ENCODE measurements around the gene ZNF654. TPM values are rescaled to one million over a fixed set of nuclear protein-coding genes. Genes with fewer than 3 reads are reported as not detected.

ZNF654 gene
- total and polyA plus RNA-seq, 3 experiments from 2014 or later = 11.6 to 16.4 (median 16.0) TPM

GRCh38 chr3:88123526-88123925 is 64.5 kb downstream of the ZNF654 start:
- Mint-ChIP-seq H3K36me3 (peaks cover 0 to 24% (median 8%) of the 10 kb centered on the region in 3 donors), H3K9me3 (no peaks in the 10 kb centered on the region), H3K4me3 (no peak overlapping the region), H3K4me1 (peaks cover 8 to 23% (median 15%) of the 10 kb centered on the region in 3 donors), H3K27ac (no peak overlapping the region), H3K27me3 (no peaks in the 10 kb centered on the region)
- H3K4me1 ChIP-seq (ENCODE audit: insufficient read depth, low read length) = no peaks in the 10 kb centered on the region
- H3K9me3 ChIP-seq (ENCODE audit: low read length) = no peaks in the 10 kb centered on the region
- no peak for DNase-seq
- CTCF ChIA-PET = interaction anchor here (1.1 to 1.4 kb wide), 2 partner anchors 10 to 773 kb away, joined by 3 to 4 read pairs; no protein-coding TSS in a partner anchor
- H3K27ac ChIP-seq (ENCODE audit: low read depth, low read length) = no peak overlapping the region
- H3K36me3 ChIP-seq (ENCODE audit: insufficient read depth, low read length) = no peaks in the 10 kb centered on the region
- H3K27me3 ChIP-seq (ENCODE audit: insufficient read depth, low read length, poor library complexity, severe bottlenecking) = no peaks in the 10 kb centered on the region
- no peak overlapping the region for H3K4me3 ChIP-seq (ENCODE audit: low read length)
- POLR2A ChIA-PET = no interaction called here

GRCh38 chr3:88131695-88132094 is 72.6 kb downstream of the ZNF654 start:
- no peak overlapping the region for H3K27ac ChIP-seq (ENCODE audit: low read depth, low read length)
- peaks cover 11% of the 10 kb centered on the region for H3K36me3 ChIP-seq (ENCODE audit: insufficient read depth, low read length)
- ChIA-PET POLR2A (no interaction called here), CTCF (no interaction called here)
- Mint-ChIP-seq H3K4me1 (peaks cover 5 to 9% (median 9%) of the 10 kb centered on the region in 3 donors), H3K36me3 (peaks cover 8 to 58% (median 14%) of the 10 kb centered on the region in 3 donors), H3K9me3 (no peaks in the 10 kb centered on the region), H3K27me3 (no peaks in the 10 kb centered on the region), H3K4me3 (no peak overlapping the region), H3K27ac (no peak overlapping the region)
- no peaks in the 10 kb centered on the region for H3K9me3 ChIP-seq (ENCODE audit: low read length)
- no peaks in the 10 kb centered on the region for H3K27me3 ChIP-seq (ENCODE audit: insufficient read depth, low read length, poor library complexity, severe bottlenecking)
- H3K4me1 ChIP-seq (ENCODE audit: insufficient read depth, low read length) = no peaks in the 10 kb centered on the region
- DNase-seq = no peak
- H3K4me3 ChIP-seq (ENCODE audit: low read length) = no peak overlapping the region

GRCh38 chr3:88132894-88133293 is 73.8 kb downstream of the ZNF654 start:
- no peaks in the 10 kb centered on the region for H3K27me3 ChIP-seq (ENCODE audit: insufficient read depth, low read length, poor library complexity, severe bottlenecking)
- POLR2A ChIA-PET = no interaction called here
- H3K27ac ChIP-seq (ENCODE audit: low read depth, low read length) = no peak overlapping the region
- no peak overlapping the region for H3K4me3 ChIP-seq (ENCODE audit: low read length)
- H3K36me3 Mint-ChIP-seq = peaks cover 8 to 57% (median 11%) of the 10 kb centered on the region in 3 donors
- DNase-seq = no peak
- peaks cover 0 to 1% (median 0%) of the 10 kb centered on the region in 3 donors for H3K4me1 Mint-ChIP-seq
- no peaks in the 10 kb centered on the region for H3K4me1 ChIP-seq (ENCODE audit: insufficient read depth, low read length)
- H3K27me3 Mint-ChIP-seq = no peaks in the 10 kb centered on the region
- H3K27ac Mint-ChIP-seq = peak overlapping the region in 1 of 8 donors; percentile 4
- H3K9me3 ChIP-seq (ENCODE audit: low read length) = no peaks in the 10 kb centered on the region
- H3K4me3 Mint-ChIP-seq = no peak overlapping the region
- H3K9me3 Mint-ChIP-seq = no peaks in the 10 kb centered on the region
- CTCF ChIA-PET = no interaction called here
- peaks cover 11% of the 10 kb centered on the region for H3K36me3 ChIP-seq (ENCODE audit: insufficient read depth, low read length)

- POLR2A ChIA-PET = no interaction called here
- CTCF ChIA-PET = no interaction called here
Measured at GRCh38 chr3:88133711-88134263, 74.7 kb downstream of the ZNF654 start.

GRCh38 chr3:88137836-88138235 is 78.8 kb downstream of the ZNF654 start:
- Mint-ChIP-seq H3K36me3 (peaks cover 8 to 59% (median 14%) of the 10 kb centered on the region in 3 donors), H3K27me3 (no peaks in the 10 kb centered on the region), H3K4me1 (peaks cover 4 to 14% (median 6%) of the 10 kb centered on the region in 3 donors), H3K27ac (no peak overlapping the region), H3K9me3 (no peaks in the 10 kb centered on the region), H3K4me3 (no peak overlapping the region)
- Histone ChIP-seq H3K4me3 (ENCODE audit: low read length) (no peak overlapping the region), H3K4me1 (ENCODE audit: insufficient read depth, low read length) (no peaks in the 10 kb centered on the region), H3K27ac (ENCODE audit: low read depth, low read length) (no peak overlapping the region), H3K36me3 (ENCODE audit: insufficient read depth, low read length) (peaks cover 6% of the 10 kb centered on the region), H3K27me3 (ENCODE audit: insufficient read depth, low read length, poor library complexity, severe bottlenecking) (no peaks in the 10 kb centered on the region), H3K9me3 (ENCODE audit: low read length) (no peaks in the 10 kb centered on the region)
- ChIA-PET POLR2A (interaction anchor here (1.1 kb wide), 1 partner anchor 11 kb away, joined by 4 read pairs; no protein-coding TSS in a partner anchor), CTCF (no interaction called here)
- no peak for DNase-seq

More at GRCh38 chr3:88133711-88134263, 74.7 kb downstream of the ZNF654 start:
- no peak overlapping the region for H3K4me3 ChIP-seq (ENCODE audit: low read length)
- H3K9me3 ChIP-seq (ENCODE audit: low read length) = no peaks in the 10 kb centered on the region
- Mint-ChIP-seq H3K36me3 (peaks cover 8 to 60% (median 11%) of the 10 kb centered on the region in 3 donors), H3K4me1 (peaks cover 0 to 1% (median 0%) of the 10 kb centered on the region in 3 donors), H3K9me3 (no peaks in the 10 kb centered on the region), H3K27me3 (no peaks in the 10 kb centered on the region), H3K4me3 (no peak overlapping the region), H3K27ac (peak overlapping the region in 2 of 8 donors; percentile 11 to 86)
- H3K36me3 ChIP-seq (ENCODE audit: insufficient read depth, low read length) = peaks cover 11% of the 10 kb centered on the region
- H3K27me3 ChIP-seq (ENCODE audit: insufficient read depth, low read length, poor library complexity, severe bottlenecking) = no peaks in the 10 kb centered on the region
- DNase-seq = no peak
- no peak overlapping the region for H3K27ac ChIP-seq (ENCODE audit: low read depth, low read length)
- H3K4me1 ChIP-seq (ENCODE audit: insufficient read depth, low read length) = no peaks in the 10 kb centered on the region

- H3K36me3 ChIP-seq (ENCODE audit: insufficient read depth, low read length) = no peaks in the 10 kb centered on the region
- no peaks in the 10 kb centered on the region for H3K27me3 ChIP-seq (ENCODE audit: insufficient read depth, low read length, poor library complexity, severe bottlenecking)
- no peaks in the 10 kb centered on the region for H3K4me1 ChIP-seq (ENCODE audit: insufficient read depth, low read length)
- ChIA-PET POLR2A (no interaction called here), CTCF (no interaction called here)
- Mint-ChIP-seq H3K27me3 (no peaks in the 10 kb centered on the region), H3K9me3 (no peaks in the 10 kb centered on the region), H3K4me1 (peaks cover 4 to 14% (median 6%) of the 10 kb centered on the region in 3 donors), H3K4me3 (no peak overlapping the region), H3K27ac (peak overlapping the region in 2 of 8 donors; percentile 15 to 43), H3K36me3 (peaks cover 1 to 37% (median 6%) of the 10 kb centered on the region in 3 donors)
- no peak for DNase-seq
- H3K4me3 ChIP-seq (ENCODE audit: low read length) = no peak overlapping the region
- no peaks in the 10 kb centered on the region for H3K9me3 ChIP-seq (ENCODE audit: low read length)
- no peak overlapping the region for H3K27ac ChIP-seq (ENCODE audit: low read depth, low read length)
Measured at GRCh38 chr3:88141458-88142083, 82.5 kb downstream of the ZNF654 start.

- H3K4me1 Mint-ChIP-seq = peaks cover 4 to 14% (median 6%) of the 10 kb centered on the region in 3 donors
- no peaks in the 10 kb centered on the region for H3K9me3 ChIP-seq (ENCODE audit: low read length)
- no peaks in the 10 kb centered on the region for H3K36me3 ChIP-seq (ENCODE audit: insufficient read depth, low read length)
- peaks cover 0 to 35% (median 5%) of the 10 kb centered on the region in 3 donors for H3K36me3 Mint-ChIP-seq
- DNase-seq = no peak
- H3K4me3 ChIP-seq (ENCODE audit: low read length) = no peak overlapping the region
- POLR2A ChIA-PET = no interaction called here
- H3K27ac Mint-ChIP-seq = peak overlapping the region in 4 of 8 donors; percentile 10 to 73 (median 30)
- no peaks in the 10 kb centered on the region for H3K27me3 Mint-ChIP-seq
- no peak overlapping the region for H3K27ac ChIP-seq (ENCODE audit: low read depth, low read length)
- CTCF ChIA-PET = no interaction called here
- H3K9me3 Mint-ChIP-seq = no peaks in the 10 kb centered on the region
- no peak overlapping the region for H3K4me3 Mint-ChIP-seq
- no peaks in the 10 kb centered on the region for H3K27me3 ChIP-seq (ENCODE audit: insufficient read depth, low read length, poor library complexity, severe bottlenecking)
- H3K4me1 ChIP-seq (ENCODE audit: insufficient read depth, low read length) = no peaks in the 10 kb centered on the region
Measured at GRCh38 chr3:88142094-88142624, 83.1 kb downstream of the ZNF654 start.

GRCh38 chr3:88147261-88147660 is 88.2 kb downstream of the ZNF654 start:
- Mint-ChIP-seq H3K4me3 (peak overlapping the region in 5 of 7 donors; percentile 43 to 72 (median 45)), H3K4me1 (peaks cover 27 to 28% (median 27%) of the 10 kb centered on the region in 3 donors), H3K27ac (peak overlapping the region in 1 of 8 donors; percentile 9), H3K9me3 (no peaks in the 10 kb centered on the region), H3K36me3 (peaks cover 0 to 17% (median 0%) of the 10 kb centered on the region in 3 donors), H3K27me3 (no peaks in the 10 kb centered on the region)
- no peak for DNase-seq
- CTCF ChIA-PET = interaction anchor here (1.2 kb wide), 1 partner anchor 89 kb away, joined by 3 read pairs; the partner anchor contains the start of genes CGGBP1 and ZNF654
- H3K4me1 ChIP-seq (ENCODE audit: insufficient read depth, low read length) = peaks cover 19% of the 10 kb centered on the region
- H3K36me3 ChIP-seq (ENCODE audit: insufficient read depth, low read length) = no peaks in the 10 kb centered on the region
- no peaks in the 10 kb centered on the region for H3K27me3 ChIP-seq (ENCODE audit: insufficient read depth, low read length, poor library complexity, severe bottlenecking)
- POLR2A ChIA-PET = no interaction called here
- no peak overlapping the region for H3K27ac ChIP-seq (ENCODE audit: low read depth, low read length)
- H3K9me3 ChIP-seq (ENCODE audit: low read length) = no peaks in the 10 kb centered on the region
- H3K4me3 ChIP-seq (ENCODE audit: low read length) = no peak overlapping the region
